Ishikawa (cell line): ENCODE data around the gene TTN.

ENCODE experiments used
- CEBPB ChIP-seq: IDR thresholded peaks from 2 replicates; pipeline ENCODE4 v1.6.1; 2012
- CREB1 ChIP-seq: IDR thresholded peaks from 2 replicates; pipeline ENCODE4 v1.6.1; 2012; ENCODE audit warnings: low read depth
- EGR1 ChIP-seq: IDR thresholded peaks from 2 replicates; pipeline ENCODE4 v1.6.1; 2012
- EP300 ChIP-seq: IDR thresholded peaks from 2 replicates; pipeline ENCODE4 v1.6.1; 2012; ENCODE audit warnings: borderline replicate concordance
- MAX ChIP-seq: IDR thresholded peaks from 2 replicates; pipeline ENCODE4 v1.6.1; 2012
- RAD21 ChIP-seq: IDR thresholded peaks from 2 replicates; pipeline ENCODE4 v1.6.1; 2012; ENCODE audit warnings: low read depth
- REST ChIP-seq: IDR thresholded peaks from 2 replicates; pipeline ENCODE4 v1.6.1; 2012; ENCODE audit warnings: low read depth, mild to moderate bottlenecking
- TAF1 ChIP-seq: IDR thresholded peaks from 2 replicates; pipeline ENCODE4 v1.6.1; 2012; ENCODE audit warnings: low read depth, mild to moderate bottlenecking
- TCF12 ChIP-seq: IDR thresholded peaks from 2 replicates; pipeline ENCODE4 v1.6.1; 2012; ENCODE audit warnings: low read depth

GRCh38 chr2:178824181-178824580 is 17.0 kb upstream of the TTN start:
- TF ChIP-seq EGR1 (no peak), RAD21 (no peak), REST (no peak), CREB1 (no peak), TCF12 (no peak), TAF1 (no peak), CEBPB (no peak), EP300 (no peak), MAX (no peak)
